ENCODE data around the gene TNNT2.
A peak's percentile ranks its signal among the peaks of the same experiment; 100 is the strongest.

TNNT2 gene

GRCh38 chr1:201334325-201335173 lies 42.9 kb downstream of the TNNT2 start:
- no peak for DNase-seq (ENCODE audit: low spot score)

GRCh38 chr1:201332616-201333335 lies 44.7 kb downstream of the TNNT2 start:
- no peak for DNase-seq (ENCODE audit: low spot score)

- DNase-seq (ENCODE audit: low spot score): no peak
Observed at GRCh38 chr1:201332021-201332420, 45.5 kb downstream of the TNNT2 start.

DNA sequence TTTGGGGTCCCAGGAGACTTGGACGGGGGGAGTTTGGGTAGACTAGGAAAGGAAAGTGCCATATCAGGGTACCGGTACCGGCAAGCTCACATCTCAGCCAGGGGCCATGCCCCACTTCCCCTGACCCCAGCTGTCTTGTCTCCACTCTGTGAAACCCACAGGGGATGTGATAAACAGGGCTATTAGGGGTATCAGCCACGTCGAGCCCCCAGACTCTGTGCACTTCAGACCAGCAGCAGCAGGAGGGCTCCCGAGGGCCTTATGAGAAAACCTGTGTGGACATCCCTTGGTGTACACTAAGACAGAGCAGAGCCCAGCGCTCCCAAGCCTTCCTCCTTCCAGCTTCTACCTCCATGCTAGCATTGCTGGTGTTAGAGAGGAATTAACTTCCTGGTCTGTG lies 46.3 kb downstream of the TNNT2 start:
- DNase-seq (ENCODE audit: low spot score): no peak

DNA sequence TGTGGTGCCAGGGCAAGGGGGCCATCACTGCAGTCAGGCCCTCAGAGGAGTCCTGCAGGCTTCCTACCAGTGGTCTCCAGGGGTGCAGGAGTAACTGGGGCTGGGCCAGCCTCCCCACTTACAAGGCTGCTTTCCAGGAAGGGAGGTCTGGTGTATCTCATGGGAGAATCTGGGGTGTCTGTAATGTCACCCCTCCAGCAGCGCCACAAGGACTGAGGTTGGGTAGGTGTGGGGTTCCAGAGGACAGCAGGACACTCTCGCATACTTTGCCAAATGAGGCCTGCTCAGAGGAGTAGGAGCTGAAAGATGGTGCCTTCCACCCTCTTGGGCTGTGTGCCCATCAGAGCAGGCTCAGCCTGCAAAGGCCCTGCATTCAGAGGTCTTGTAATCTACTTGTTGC lies 46.9 kb downstream of the TNNT2 start:
- no peak for DNase-seq (ENCODE audit: low spot score)

GRCh38 chr1:201329801-201330200 lies 47.7 kb downstream of the TNNT2 start:
- no peak for DNase-seq (ENCODE audit: low spot score)

- DNase-seq (ENCODE audit: low spot score): no peak
Observed at GRCh38 chr1:201329286-201329685, 48.2 kb downstream of the TNNT2 start.

GRCh38 chr1:201328576-201328975 lies 48.9 kb downstream of the TNNT2 start:
- DNase-seq (ENCODE audit: low spot score): no peak

- DNase-seq (ENCODE audit: low spot score): no peak
Observed at GRCh38 chr1:201327687-201328240, 49.7 kb downstream of the TNNT2 start.

DNA sequence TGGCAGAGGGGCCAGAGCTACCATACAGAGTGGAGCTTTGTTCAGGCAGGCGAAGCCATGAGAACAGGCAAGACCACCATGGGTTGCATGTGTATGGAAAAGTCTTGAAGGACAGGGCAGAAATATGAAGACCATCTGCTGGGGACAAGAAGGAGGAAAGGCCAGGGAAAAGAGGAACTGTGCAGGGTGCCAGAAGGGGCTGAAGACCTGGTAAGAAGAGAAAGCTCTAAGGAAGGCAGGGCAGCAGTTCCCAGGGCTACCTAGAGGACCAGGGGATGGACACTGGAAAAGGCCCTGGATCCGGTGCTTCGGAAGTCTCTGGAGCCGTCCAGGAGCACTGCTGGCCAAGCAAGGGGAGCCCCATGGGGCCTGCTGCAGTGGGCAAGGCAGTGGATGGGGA lies 50.8 kb downstream of the TNNT2 start:
- DNase-seq (ENCODE audit: low spot score): no peak

GRCh38 chr1:201325678-201326060 lies 51.8 kb downstream of the TNNT2 start:
- DNase-seq (ENCODE audit: low spot score): no peak

DNA sequence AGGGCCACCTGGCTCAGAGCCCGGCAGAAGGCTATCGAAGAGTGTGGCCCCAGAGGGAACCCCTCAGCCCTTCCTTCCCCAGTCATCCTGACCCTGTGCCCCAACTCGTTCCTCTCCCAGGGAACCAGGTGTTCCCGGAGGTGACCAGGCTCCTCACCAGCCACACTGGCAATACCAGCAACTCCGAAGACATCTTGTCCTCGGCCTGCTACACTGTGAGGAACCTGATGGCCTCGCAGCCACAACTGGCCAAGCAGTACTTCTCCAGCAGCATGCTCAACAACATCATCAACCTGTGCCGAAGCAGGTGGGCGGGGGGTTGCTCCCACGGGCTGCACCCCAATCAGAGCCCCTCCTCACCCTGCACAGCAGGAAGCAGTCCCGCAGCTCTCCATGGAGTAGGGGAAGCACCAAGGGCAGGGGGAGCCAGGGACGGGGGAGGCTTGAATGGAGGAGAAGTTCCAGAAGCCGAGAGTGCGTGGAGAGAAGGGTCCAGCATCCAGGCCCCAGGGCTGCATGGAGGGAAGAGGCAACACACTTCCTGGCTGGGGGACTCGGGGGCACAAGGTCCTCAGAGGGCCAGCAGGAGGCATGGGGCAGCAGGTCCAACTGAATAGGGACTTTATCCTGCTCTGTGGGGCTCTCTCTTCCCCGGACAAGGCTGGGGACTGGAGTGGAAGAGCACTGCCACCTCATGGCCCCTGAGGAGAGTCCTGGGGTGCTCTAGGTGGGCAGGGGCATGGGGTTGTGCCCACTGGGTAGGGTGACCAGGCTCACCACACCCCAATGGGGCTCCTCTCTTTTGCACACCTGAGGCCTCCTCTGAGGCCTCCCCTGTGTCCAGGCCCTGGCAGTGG lies 52.4 kb downstream of the TNNT2 start:
- no peak for DNase-seq (ENCODE audit: low spot score)

DNA sequence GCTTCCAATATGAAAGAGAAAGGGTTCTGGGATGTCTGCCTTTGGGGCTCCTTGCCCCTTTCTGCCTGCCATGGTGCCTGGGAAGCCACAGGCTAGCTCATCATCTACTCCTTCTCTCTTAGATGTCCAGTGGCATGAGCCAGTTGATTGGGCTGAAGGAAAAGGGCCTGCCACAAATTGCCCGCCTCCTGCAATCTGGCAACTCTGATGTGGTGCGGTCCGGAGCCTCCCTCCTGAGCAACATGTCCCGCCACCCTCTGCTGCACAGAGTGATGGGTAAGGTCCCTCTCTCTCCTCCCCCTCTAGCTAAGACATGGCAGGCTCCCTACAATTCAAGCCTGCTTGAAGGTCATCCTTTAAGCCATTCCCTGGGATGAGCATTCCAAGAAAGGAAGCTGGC lies 53.2 kb downstream of the TNNT2 start:
- no peak for DNase-seq (ENCODE audit: low spot score)

DNA sequence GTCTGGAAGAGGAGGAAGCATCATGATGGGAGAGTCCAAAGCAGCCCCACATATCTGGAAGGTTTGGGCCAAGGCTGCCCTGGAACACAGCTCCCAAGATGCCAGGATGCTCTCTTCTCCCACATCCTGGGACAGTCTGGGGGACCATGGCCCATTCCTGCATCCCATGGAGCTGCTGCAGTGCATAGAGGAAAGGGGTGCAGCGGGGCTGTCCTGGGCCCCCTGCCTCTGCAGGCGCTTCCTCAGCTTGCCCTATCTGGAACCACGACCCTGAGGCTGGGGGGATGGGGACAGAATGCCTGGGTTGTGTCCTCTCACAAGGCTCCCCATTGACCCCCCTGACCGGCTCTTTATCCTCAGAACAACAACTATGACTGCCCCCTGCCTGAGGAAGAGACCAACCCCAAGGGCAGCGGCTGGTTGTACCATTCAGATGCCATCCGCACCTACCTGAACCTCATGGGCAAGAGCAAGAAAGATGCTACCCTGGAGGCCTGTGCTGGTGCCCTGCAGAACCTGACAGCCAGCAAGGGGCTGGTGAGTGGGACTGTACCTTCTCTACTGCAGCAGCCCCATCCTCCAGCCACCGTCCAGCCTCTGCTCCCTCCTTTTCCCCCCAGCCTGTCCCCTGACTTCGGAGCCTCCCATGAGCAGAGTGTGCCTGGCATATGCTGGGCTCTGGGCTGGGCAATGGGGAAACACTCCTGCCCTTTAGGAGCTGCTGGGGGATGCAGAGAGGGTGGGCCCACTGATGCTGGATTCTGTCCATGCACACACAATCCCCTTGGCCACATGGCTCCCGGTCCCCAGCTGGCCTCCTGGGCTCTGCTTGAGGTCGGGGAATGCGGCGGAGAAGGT lies 54.6 kb downstream of the TNNT2 start:
- DNase-seq (ENCODE audit: low spot score): no peak

- DNase-seq (ENCODE audit: low spot score): no peak
Observed at GRCh38 chr1:201321826-201322390, 55.6 kb downstream of the TNNT2 start.

GRCh38 chr1:201320168-201320788 lies 57.2 kb downstream of the TNNT2 start:
- DNase-seq (ENCODE audit: low spot score): peak; percentile 78

GRCh38 chr1:201319631-201320030 lies 57.8 kb downstream of the TNNT2 start:
- DNase-seq (ENCODE audit: low spot score): no peak

DNA sequence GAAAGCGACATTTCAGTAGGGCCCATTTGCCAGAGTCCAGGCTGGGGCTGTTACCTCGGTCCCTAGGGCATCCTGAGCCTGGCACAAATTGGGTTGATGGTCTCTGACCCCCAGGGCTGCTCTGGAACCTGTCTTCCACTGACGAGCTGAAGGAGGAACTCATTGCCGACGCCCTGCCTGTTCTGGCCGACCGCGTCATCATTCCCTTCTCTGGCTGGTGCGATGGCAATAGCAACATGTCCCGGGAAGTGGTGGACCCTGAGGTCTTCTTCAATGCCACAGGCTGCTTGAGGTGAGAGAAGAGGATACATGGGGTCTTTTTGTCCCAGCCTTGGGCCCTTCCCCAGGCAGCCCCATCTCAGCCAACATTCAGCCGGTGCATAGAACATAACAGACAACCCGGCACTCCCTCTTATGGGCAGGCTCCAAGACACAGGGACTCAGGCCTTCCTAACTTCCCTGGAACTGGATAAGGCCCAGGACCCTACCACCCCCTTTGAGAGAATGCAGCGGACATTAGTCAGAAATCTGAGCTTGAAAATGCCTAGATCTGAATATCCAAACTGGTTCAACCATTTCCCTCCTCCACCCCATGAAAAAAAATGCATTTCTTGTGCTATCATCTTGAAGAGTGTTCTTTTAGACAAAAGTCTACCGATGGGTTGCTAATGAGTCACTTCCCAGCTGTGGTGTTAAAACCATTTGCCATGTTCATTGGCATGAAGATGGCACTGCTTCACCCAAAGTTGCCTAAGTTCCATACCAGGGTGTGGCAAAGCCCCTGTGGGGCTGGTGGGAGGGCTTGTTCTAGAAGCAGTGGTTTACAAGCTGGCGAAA lies 58.8 kb downstream of the TNNT2 start:
- no peak for DNase-seq (ENCODE audit: low spot score)

DNA sequence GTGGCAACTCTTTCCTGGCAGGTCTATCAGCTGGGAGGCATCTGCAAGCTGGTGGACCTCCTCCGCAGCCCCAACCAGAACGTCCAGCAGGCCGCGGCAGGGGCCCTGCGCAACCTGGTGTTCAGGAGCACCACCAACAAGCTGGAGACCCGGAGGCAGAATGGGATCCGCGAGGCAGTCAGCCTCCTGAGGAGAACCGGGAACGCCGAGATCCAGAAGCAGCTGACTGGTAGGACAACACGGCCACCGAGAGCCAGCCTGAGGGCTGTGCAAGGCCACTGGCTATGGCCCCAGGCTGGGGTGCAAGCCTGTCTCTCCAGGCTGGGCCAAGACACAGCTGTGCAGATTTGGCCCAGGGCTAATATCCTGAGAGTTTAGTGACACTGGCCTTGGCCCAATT lies 59.9 kb downstream of the TNNT2 start:
- no peak for DNase-seq (ENCODE audit: low spot score)
